ENCODE data around the gene TRPV3. TPM values are rescaled to one million over a fixed set of nuclear protein-coding genes. Genes with fewer than 3 reads are reported as not detected.

TRPV3 gene
- total and polyA plus RNA-seq, 2 experiments from 2014 or later: 0.15 to 0.69 TPM

DNA sequence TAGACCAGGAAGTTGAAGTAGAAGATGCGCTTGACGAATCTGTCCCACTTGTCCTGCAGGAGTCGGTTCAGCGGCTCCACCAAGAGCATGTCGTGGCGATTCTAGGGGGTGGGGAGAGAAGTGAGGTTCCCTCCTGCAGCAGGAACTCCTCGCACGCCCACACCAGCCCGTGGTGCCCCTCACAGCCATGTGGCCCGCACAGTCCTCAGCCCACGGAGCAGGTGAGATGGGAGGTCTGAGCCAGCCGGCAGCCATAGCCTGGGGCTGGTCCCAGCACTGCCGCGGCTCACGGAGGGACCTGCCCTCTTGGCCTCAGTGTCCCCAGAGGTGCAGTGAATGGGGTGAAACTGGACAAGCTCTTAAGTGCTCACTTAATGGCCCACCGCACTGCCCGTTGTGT lies 28.2 kb upstream of the TRPV3 start:
- Mint-ChIP-seq H3K4me3 (no peak overlapping the region), H3K27ac (no peak overlapping the region), H3K9me3 (no peaks in the 10 kb centered on the region), H3K36me3 (ENCODE audit: low read depth) (peaks cover 31% of the 10 kb centered on the region), H3K4me1 (no peaks in the 10 kb centered on the region), H3K27me3 (ENCODE audit: insufficient read depth, low read depth, poor library complexity) (peaks cover 3% of the 10 kb centered on the region)
- H3K4me2 ChIP-seq: no peak overlapping the region
- ATAC-seq: no peak
- no peak overlapping the region for H2AFZ ChIP-seq
- no peaks in the 10 kb centered on the region for H3K79me2 ChIP-seq (replicated peaks; ENCODE audit: insufficient read depth)
- H3K27ac ChIP-seq (ENCODE audit: low read depth): no peak overlapping the region
- no peak overlapping the region for H3K4me3 ChIP-seq
- no peaks in the 10 kb centered on the region for H3K4me1 ChIP-seq (ENCODE audit: insufficient read depth)
- H4K20me1 ChIP-seq (replicated peaks; ENCODE audit: insufficient read depth): no peaks in the 10 kb centered on the region
- DNase-seq (ENCODE audit: low spot score): no peak
- H3K9me2 ChIP-seq (ENCODE audit: insufficient read depth): no peaks in the 10 kb centered on the region
- no peaks in the 10 kb centered on the region for H3K36me3 ChIP-seq (ENCODE audit: insufficient read depth)
- no peaks in the 10 kb centered on the region for H3F3A ChIP-seq (replicated peaks; ENCODE audit: low read depth)
- H3K27me3 ChIP-seq (ENCODE audit: insufficient read depth): no peaks in the 10 kb centered on the region
- no peak for TF ChIP-seq NANOG (IDR thresholded peaks at IDR 0.05; ENCODE audit: borderline replicate concordance)
- no peak for TF ChIP-seq POLR2AphosphoS5 (IDR thresholded peaks at IDR 0.05; ENCODE audit: low read depth)
- TF ChIP-seq CREB1 (CRISPR knock-in tag; IDR thresholded peaks at IDR 0.05; ENCODE audit: low read depth): no peak
- no peak for TF ChIP-seq REST (IDR thresholded peaks at IDR 0.05; ENCODE audit: unreplicated experiment)
- TF ChIP-seq EZH2phosphoT487 (IDR thresholded peaks at IDR 0.05; ENCODE audit: unreplicated experiment): no peak

DNA sequence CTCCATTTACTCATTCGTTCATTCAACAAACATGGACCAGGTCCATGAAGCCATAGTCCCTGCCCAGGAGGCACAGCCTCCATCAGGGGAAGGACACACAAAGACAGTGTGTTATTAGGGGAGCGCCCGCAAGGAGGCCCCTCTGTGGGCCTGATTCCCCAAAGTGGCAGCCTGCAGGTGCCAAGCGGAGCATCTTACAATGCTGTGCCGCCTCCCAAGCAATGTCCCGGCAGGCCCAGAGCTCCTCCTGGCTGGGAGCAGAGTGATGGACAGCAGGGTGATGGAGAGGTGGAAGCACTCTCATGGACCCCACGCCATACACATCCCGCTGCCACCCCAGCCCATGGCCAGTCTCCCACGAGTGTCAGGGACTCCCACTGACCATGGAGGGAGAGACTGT lies 25.8 kb upstream of the TRPV3 start:
- Histone ChIP-seq H3K4me3 (no peak overlapping the region), H3K4me2 (no peak overlapping the region), H3K9me2 (ENCODE audit: insufficient read depth) (no peaks in the 10 kb centered on the region), H3K36me3 (ENCODE audit: insufficient read depth) (no peaks in the 10 kb centered on the region), H3K4me1 (ENCODE audit: insufficient read depth) (no peaks in the 10 kb centered on the region), H4K20me1 (replicated peaks; ENCODE audit: insufficient read depth) (no peaks in the 10 kb centered on the region), H2AFZ (no peak overlapping the region), H3K27ac (ENCODE audit: low read depth) (no peak overlapping the region), H3F3A (replicated peaks; ENCODE audit: low read depth) (no peaks in the 10 kb centered on the region), H3K79me2 (replicated peaks; ENCODE audit: insufficient read depth) (no peaks in the 10 kb centered on the region), H3K27me3 (ENCODE audit: insufficient read depth) (no peaks in the 10 kb centered on the region)
- Mint-ChIP-seq H3K27me3 (ENCODE audit: insufficient read depth, low read depth, poor library complexity) (peaks cover 2% of the 10 kb centered on the region), H3K9me3 (no peaks in the 10 kb centered on the region), H3K4me1 (no peaks in the 10 kb centered on the region), H3K4me3 (no peak overlapping the region), H3K27ac (no peak overlapping the region; the same call in 1 of the 2 replicates), H3K36me3 (ENCODE audit: low read depth) (peaks cover 38% of the 10 kb centered on the region)
- ATAC-seq (no peak; the same call in 2 of the 3 replicates), DNase-seq (ENCODE audit: low spot score) (no peak)
- no peak for TF ChIP-seq JUNB (IDR thresholded peaks at IDR 0.05; ENCODE audit: unreplicated experiment)
- TF ChIP-seq CTCF (conservative IDR thresholded peaks at IDR 0.05; ENCODE audit: low read depth in 2 of 2): peak in 1 of 2 experiments; percentile 38; a peak in 2 of 4 replicates
